Rectal smooth muscle tissue (tissue), 1 donor: ENCODE measurements around the gene ASAP2.

Experiments used
- H3K27ac ChIP-seq: one replicate; pipeline ENCODE4 v1.7.0; 2013; ENCODE audit warnings: low read depth, low read length, inconsistent platforms
- H3K27me3 ChIP-seq: one replicate; pipeline ENCODE4 v1.7.0; 2013; ENCODE audit warnings: low read length; ENCODE audit not compliant: control insufficient read depth, insufficient read depth
- H3K36me3 ChIP-seq: one replicate; pipeline ENCODE4 v1.7.0; 2013; ENCODE audit warnings: low read length; ENCODE audit not compliant: control insufficient read depth, insufficient read depth
- H3K4me1 ChIP-seq: one replicate; pipeline ENCODE4 v1.7.0; 2013; ENCODE audit warnings: low read length; ENCODE audit not compliant: control insufficient read depth, insufficient read depth
- H3K4me3 ChIP-seq: one replicate; pipeline ENCODE4 v1.7.0; 2013; ENCODE audit warnings: low read length
- H3K9ac ChIP-seq: one replicate; pipeline ENCODE4 v1.7.0; 2013; ENCODE audit warnings: low read length

The ASAP2 gene

DNA sequence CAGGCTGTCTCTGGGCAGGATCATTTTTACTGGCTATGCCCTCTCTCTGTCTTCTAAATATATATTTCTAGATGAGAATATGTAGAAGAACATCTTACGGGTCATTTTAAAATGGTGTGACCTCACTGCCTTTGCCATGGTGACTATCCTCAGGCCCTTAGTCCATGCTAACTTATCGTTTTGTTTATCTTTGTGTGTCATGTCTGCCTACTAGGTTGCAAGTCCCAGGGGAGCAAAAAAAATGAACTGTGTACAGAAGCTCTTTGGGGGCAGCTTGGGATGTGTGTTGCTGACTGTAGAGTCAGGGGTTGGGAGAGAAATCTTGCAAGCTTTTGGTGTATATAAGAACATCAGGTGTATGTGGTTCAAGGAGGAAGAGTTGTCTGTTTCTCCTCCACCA lies 227.9 kb downstream of the ASAP2 start:
- H3K36me3 ChIP-seq = peaks cover 18% of the 10 kb centered on the region
- no peak overlapping the region for H3K27ac ChIP-seq
- H3K4me1 ChIP-seq = no peaks in the 10 kb centered on the region
- H3K9ac ChIP-seq = no peak overlapping the region
- no peak overlapping the region for H3K4me3 ChIP-seq
- no peaks in the 10 kb centered on the region for H3K27me3 ChIP-seq

DNA sequence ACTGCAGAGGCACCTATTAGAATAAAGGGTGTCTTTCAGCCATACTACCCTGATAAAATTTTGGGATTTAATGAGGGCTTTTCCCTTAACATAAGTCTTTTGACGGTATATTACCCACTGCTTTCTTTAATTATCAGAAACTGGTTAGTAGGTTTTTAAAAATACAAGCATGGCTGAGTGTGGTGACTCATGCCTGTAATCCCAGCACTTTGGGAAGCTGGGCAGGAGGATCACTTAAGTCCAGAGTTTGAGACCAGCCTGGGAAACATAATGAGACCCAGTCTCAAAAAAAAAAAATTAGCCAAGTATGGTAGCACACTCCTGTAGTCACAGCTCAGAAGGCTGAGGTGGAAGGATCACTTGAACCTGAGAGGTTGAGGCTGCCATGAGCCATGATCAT lies 232.9 kb downstream of the ASAP2 start:
- Histone ChIP-seq H3K9ac (no peak overlapping the region), H3K27me3 (no peaks in the 10 kb centered on the region), H3K4me1 (no peaks in the 10 kb centered on the region), H3K4me3 (no peak overlapping the region), H3K27ac (no peak overlapping the region), H3K36me3 (peaks cover 13% of the 10 kb centered on the region)

DNA sequence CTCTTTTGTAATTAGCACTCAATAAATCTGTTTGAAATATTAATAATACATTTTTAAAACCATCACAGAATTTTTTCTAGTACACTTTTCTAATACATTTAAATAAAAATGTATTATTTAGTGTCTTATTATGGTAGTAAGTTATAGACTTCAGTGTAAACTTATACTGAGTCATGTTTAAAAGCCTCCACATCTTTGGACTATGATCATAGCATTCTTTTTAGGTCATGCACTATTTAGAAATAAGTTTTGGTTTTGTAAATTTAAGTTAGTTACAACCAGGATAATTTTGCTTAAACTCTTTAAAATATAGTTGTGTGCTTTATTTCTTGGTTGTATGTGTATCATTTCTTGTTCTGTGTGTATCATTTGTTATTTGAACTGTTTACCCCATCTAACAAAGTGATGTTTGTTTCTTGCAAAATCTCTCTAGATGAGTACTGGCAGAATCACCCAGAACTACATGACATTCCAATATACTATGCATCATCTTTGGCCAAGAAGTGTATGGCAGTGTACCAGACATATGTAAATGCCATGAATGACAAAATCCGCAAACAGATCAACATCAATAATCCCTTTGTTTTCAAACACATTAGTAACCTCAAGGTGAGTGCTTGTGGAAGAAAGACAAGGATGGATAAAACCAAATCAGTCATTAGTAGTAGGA lies 233.6 kb downstream of the ASAP2 start:
- peaks cover 12% of the 10 kb centered on the region for H3K36me3 ChIP-seq
- H3K27ac ChIP-seq = no peak overlapping the region
- H3K9ac ChIP-seq = no peak overlapping the region

DNA sequence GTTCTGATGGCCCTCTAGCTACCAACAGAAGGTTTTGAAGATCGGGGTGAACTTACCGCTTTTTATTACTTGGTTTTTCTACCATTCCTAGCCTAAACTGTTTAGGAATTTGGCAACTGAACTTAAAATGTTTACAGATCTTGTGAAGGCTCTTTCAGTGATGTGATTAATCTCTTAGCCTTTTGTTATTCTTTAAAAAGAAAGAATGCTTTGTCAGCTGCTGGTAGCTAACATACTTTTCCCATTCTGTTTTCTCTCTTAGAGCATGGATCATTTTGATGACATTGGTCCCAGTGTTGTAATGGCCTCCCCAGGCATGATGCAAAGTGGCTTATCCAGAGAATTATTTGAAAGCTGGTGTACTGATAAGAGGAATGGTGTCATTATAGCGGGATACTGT lies 234.9 kb downstream of the ASAP2 start:
- H3K9ac ChIP-seq = no peak overlapping the region
- H3K4me1 ChIP-seq = no peaks in the 10 kb centered on the region
- H3K27ac ChIP-seq = no peak overlapping the region
- no peak overlapping the region for H3K4me3 ChIP-seq
- no peaks in the 10 kb centered on the region for H3K27me3 ChIP-seq
- H3K36me3 ChIP-seq = peaks cover 20% of the 10 kb centered on the region

More for the DNA sequence above, 233.6 kb downstream of the ASAP2 start:
- no peaks in the 10 kb centered on the region for H3K4me1 ChIP-seq
- H3K27me3 ChIP-seq = no peaks in the 10 kb centered on the region
- H3K4me3 ChIP-seq = no peak overlapping the region

DNA sequence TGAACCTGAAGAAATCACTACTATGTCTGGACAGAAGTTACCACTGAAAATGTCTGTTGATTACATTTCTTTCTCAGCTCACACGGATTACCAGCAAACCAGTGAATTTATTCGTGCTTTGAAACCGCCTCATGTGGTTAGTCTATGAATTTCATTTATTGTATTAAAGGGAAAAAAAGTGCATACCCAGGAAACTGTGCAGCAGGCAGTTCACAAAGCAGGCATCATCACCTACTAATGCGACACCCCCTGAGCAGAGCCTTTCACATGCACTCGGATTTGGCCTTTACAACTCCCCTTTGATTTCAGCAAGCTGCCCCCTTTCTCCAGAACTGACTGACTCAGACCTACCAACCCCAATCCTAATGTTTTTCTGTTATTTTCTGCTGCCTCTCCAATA lies 236.9 kb downstream of the ASAP2 start:
- H3K36me3 ChIP-seq = peaks cover 16% of the 10 kb centered on the region
- no peaks in the 10 kb centered on the region for H3K27me3 ChIP-seq
- no peaks in the 10 kb centered on the region for H3K4me1 ChIP-seq
- no peak overlapping the region for H3K4me3 ChIP-seq
- H3K9ac ChIP-seq = no peak overlapping the region
- no peak overlapping the region for H3K27ac ChIP-seq

DNA sequence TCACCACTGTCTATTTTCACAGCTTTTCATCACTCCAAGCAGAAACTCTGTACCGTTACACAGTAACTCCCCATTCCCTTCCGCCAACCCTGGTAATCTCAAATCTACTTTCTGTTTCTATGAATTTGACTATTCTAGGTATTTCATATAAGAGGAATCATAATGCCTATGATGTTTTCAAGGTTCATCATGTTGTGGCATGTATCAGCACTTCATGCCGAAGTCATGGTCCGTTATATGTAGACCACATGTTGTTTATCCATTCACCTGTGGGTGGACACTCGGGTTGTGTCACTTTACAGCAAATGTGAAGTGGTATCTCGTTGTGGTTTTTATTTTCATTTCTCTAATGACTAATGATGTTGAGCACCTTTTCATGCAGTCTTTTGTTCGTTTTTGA lies 238.5 kb downstream of the ASAP2 start:
- H3K27me3 ChIP-seq = no peaks in the 10 kb centered on the region
- peaks cover 16% of the 10 kb centered on the region for H3K36me3 ChIP-seq
- no peaks in the 10 kb centered on the region for H3K4me1 ChIP-seq
- no peak overlapping the region for H3K4me3 ChIP-seq
- no peak overlapping the region for H3K27ac ChIP-seq
- no peak overlapping the region for H3K9ac ChIP-seq

DNA sequence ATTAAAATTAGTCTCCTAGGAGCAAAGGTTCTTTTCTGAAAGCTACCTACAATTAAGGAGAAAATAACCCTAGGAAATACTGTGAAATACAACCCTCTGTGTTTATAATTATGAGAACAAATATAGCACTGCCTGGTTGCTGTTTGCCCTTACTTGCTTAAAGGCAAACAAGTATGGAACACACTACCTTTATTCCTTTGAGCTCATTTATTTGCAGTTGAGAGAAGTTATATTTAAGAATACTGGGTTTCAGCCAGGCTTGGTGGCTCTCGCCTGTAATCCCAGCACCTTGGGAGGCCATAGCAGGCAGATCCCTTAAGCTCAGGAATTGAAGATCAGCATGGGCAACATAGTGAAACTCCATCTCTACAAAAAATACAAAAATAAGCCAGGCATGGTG lies 244.6 kb downstream of the ASAP2 start:
- Histone ChIP-seq H3K4me3 (no peak overlapping the region), H3K9ac (no peak overlapping the region), H3K27ac (no peak overlapping the region), H3K4me1 (no peaks in the 10 kb centered on the region), H3K27me3 (no peaks in the 10 kb centered on the region), H3K36me3 (peaks cover 7% of the 10 kb centered on the region)
